Pons (tissue), 1 donor: ENCODE measurements around the gene FIBP.
A peak's percentile ranks its signal among the peaks of the same experiment; 100 is the strongest.

ENCODE experiments used
- DNase-seq: peaks from one replicate; pipeline ENCODE4 v3.0.0-alpha.2; 2016; ENCODE audit warnings: low spot score

FIBP gene

DNA sequence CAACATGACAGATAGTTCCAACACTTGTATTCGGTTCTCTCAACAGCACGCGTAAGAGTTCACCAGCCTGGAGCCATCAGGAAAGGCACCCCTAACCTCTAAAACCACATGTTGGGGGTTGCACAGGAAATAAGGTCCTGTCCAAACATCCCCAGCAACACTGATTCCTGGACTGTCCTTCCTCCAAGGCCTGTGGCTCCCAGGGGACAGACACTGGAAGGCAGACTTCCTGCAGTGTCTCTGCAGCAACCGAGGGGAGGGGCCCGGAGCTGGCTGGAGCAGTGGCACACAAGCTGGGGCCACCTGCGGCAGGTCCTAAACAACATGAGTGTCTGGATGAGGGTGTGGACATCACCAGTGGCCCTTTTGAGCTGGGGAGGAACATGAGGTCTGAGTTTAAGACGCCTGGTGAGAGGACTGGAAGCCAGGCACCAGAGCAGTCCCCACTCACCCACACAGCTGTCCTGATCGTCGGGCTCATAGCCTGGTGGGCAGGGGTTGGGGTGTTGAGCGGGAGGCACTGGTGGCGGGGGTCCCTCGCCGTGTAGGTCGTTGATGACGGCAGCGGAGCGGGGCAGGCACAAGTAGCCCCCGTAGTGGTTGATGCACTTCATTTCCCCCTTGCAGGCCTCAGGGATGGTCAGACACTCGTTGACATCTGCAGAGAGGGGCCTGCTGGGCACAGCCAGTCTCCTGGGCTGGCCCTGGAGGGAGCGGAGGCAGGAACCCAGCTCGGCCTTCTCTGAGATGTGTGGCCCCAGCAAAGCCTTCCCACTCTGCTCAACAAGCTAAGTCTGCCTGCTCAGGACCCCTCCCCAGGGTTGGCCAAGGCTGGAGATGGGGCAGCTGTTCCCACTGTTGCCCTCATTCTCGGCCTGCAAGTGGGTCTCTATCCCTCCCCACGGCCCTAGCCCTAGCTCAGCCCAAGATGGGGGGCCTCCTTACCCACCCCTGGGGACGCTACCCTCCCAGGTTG, 17.3 kb downstream of the FIBP start:
- DNase-seq, result no peak

DNA sequence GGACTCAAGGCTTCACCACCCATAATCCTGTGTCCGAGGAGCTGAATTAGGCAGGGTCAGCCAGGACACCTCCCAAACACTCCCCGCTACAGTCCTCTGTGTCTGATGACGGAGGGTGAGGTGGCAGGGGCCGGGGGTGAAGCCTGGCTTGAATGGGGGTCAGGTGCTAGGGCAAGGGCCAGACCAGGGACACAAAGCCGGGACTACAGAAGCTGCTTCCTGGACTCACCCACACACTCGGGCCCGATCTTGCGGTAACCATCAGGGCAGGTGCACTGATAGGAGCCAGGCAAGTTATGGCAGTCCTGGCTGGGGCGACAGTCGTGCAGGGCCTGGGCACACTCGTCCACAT, 18.0 kb downstream of the FIBP start:
- no peak for DNase-seq

DNA sequence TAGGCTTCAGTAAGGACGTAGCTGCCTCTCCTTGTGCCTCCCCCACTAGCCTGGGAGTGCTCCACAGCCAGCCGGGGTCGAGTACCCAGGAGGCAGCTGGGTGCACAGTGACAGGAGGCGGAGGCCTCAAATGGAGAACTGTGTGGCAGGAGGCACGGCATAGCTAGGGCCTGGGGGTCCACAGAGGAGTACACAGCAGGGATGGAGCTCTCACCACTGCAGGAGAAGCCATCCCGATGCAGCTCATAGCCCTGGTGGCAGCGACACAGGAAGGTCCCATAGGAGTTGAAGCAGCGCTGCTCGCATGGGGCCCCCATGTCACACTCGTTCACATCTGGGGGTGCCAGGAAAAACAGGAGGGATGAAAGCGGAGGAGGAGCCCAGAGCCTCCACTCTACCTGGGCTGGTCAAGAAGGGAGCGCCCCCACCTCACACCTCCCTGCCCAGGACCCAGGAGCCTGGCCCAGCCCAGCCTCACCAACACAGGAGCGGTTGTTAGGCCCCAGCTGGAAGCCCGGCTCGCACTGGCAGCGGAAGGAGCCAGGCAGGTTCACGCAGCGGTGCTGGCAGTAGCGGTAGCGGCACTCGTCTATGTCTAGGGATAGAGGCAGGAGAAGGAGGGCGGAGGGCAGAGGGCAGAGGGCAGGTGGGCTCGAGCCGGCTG, 18.5 kb downstream of the FIBP start:
- no peak for DNase-seq

DNA sequence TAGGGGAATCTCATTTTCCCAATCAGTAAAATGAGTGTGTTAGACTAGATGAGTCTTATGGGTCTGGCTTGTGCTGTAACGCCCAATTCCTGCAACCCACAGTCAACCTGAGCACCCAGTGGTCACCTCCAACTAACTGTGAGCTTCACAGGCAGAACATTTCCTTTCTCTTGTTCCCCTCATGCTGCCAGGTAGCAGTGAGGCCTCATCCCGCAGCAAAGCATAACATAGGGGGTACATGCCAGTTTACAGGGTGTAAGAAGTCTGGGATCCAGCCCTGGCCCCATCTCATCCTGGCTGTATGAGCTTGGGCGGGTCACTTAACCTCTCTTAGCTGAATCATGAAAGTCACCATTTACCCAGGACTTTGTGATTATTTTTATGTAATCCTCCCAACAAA, 19.4 kb downstream of the FIBP start:
- no peak for DNase-seq

DNA sequence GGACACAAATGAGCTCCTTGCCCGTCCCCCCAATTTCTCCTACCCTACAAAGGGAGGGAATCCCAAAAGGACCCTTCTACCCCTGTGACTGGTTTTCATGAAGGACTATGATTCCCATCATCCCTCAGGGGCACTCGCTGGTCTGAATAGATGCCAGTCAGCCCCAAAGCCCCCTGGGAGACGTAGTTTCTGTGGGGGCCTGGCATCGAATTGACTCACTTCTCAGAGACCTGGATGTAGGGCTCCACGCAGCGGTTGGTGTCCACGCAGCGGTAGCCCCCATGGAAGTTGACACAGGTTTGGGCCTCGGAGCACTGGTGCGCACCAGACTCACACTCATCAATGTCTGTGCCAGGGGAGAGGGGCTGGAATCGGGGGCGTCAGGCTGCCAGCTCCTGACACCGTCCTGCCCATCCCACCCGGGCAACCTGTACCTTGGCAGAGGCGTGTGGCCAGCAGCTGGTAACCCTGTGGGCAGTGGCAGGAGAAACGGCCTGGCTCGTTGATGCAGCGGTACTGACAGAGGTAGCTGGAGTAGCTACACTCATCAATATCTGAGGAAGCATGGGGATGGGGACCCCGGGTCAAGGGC, 20.1 kb downstream of the FIBP start:
- no peak for DNase-seq

DNA sequence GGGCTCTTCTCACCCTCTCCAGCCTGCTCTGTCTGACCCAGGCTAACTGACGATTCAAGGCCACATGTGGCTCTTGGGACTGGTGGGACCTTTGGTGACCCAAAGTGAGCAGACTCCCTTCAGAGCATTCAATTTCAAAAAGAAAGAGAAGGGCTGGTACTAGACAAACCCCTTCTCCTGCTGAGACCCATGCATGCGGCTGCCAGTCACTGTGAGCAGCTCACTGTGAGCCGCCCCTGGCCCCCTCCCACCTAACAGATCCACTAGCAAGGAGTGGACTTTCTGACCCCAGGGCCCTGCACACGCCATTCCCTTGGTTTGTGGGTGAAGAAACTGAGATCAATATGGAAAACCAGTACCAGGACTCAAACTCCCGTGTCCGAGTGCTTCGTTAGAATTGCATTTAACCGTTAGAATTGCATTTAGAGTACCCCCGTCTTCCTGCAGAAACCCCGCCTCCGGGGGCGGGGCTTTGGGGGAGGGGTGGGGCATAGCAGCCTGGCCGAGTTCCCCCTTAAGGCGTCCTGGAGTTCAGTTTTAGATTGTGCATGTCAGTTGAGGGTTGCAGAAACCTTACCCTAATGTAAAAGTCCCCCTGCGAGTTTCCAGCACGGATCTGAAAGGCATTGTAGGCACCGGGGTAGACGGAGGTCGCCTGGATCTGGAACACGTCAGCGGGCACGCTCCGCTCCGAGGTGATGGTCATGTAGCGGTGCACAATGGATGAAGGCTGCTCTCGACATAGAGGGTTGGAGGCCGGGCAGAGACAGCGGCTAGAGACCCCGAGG, 20.8 kb downstream of the FIBP start:
- no peak for DNase-seq

DNA sequence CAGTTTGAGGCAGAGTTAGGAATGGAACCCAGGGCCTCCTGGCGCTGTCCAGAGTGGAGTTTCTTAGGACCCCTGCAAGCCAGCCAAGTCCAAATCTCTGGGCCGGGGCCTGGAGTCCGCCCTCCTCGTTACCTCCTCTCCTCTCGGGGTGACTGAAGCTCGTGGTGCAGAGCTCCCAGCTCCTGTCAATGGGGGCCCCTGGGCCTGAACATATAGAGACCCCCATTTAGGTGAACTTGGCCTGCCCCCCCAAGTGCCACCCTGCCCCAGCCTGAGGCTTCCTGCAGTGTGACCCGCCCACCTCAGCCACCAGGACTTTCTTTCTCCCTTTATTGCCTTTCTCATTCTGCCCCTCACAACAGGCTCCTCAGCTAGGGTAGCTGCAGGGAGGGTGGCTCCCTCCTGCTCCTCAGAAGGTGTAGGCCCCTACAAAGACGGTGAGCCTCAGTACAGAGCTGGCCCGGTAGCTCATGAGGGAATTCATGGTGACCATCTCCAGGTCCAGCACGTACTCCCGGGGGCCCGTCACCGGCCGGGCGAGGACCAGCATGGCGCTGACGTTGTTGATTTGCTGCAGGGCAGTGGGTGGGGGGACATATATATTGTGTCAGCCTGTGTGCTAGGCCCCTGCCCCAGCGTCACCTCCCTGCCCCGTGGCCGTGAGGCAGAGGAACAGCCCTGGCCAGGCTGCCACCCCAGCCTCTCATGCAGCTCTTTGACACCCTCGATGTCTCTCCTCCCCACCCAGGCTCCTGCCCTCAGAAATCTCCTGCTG, 21.6 kb downstream of the FIBP start:
- no peak for DNase-seq

DNA sequence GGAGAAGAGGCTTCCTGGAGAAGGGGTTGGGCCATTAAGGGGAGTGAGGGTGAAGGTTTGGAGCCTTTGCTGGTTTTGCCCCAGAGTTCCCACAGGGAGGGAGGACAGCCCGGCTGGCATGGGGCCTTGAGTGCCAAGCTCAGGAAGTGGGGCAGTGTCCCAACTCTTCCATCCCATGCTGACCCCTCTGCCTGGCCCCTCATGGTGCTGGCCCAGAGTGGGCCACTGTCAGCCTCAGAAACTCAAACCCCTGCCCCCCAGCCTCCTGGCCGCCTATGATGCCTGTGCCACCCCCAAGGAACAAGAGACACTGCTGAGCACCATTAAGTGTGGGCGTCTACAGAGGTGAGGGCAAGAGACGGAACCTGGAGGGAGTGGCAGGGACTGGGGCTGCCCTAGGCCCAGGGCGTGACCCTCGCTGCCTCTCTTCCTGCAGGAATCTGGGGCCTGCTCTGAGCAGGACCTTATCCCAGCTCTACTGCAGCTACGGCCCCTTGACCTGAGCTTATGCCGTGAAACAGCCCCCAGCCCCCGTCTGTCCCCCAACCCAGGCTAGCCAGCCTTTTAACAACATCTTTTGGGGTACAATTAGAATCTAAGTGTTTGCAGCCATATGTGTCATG, 22.6 kb downstream of the FIBP start:
- no peak for DNase-seq

DNA sequence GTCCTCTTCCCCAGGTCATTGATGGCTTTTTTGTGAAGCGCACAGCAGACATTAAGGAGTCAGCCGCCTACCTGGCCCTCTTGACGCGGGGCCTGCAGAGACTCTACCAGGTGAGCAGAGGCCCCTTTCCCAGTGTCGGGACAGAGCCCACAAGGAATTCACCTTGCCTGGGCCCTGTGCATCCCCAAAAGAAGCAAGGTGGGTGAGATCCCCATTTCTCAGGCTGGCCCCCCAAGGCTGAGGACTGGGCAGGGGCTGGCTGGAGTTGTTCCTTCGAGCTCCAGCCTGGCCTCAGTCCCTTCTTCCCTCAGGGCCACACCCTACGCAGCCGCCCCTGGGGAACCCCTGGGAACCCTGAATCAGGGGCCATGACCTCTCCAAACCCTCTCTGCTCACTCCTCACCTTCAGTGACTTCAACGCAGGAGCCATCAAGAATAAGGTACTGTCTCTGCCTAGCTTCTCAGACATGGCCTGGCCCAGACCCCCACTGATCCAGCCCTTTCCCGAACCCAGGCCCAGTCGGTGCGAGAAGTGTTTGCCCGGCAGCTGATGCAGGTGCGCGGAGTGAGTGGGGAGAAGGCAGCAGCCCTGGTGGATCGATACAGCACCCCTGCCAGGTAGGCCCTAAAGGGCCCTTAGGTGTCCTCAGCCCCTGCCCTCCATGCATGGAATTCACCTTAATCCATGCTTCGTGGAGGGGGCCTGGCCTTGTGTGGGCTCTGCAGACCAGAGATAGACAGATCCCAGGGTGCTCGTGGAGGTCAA, 23.4 kb downstream of the FIBP start:
- no peak for DNase-seq

DNA sequence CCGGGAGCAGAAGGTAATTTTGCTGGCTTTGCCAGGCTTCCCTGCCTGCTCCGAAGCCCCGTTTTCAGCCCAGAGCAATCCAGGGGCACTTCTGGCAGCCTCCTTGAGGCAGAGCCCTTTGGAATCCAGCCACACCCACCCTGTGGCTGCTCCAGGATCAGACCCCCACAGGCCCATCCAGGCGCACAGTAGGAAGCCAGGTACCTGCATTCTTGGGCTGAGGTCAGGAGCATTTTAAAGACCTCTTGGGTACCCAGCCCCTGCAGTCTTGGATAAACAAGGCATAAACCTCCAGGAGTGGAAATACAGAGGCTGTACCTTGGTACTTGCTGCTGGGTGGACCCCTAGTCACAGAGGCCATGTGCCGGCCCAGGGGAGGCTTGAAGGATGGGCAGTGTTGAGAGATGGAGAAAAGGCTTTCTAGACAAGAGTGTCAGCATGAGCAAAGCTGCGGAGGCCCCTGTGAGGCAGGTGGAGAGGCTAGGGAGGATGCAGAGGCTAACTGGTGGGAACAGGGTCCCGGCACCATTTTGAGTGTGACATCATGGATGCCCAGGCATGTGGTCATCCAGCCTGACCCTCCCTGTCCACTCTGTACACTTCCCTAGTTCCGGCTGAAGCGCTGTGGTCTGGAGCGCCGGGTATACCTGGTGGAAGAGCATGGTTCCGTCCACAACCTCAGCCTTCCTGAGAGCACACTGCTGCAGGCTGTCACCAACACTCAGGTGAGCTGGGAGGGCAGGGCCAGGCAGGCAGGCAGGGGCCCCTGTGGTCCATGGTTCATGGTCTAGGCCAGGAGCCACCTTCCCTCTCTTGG, 24.2 kb downstream of the FIBP start:
- DNase-seq, result no peak

DNA sequence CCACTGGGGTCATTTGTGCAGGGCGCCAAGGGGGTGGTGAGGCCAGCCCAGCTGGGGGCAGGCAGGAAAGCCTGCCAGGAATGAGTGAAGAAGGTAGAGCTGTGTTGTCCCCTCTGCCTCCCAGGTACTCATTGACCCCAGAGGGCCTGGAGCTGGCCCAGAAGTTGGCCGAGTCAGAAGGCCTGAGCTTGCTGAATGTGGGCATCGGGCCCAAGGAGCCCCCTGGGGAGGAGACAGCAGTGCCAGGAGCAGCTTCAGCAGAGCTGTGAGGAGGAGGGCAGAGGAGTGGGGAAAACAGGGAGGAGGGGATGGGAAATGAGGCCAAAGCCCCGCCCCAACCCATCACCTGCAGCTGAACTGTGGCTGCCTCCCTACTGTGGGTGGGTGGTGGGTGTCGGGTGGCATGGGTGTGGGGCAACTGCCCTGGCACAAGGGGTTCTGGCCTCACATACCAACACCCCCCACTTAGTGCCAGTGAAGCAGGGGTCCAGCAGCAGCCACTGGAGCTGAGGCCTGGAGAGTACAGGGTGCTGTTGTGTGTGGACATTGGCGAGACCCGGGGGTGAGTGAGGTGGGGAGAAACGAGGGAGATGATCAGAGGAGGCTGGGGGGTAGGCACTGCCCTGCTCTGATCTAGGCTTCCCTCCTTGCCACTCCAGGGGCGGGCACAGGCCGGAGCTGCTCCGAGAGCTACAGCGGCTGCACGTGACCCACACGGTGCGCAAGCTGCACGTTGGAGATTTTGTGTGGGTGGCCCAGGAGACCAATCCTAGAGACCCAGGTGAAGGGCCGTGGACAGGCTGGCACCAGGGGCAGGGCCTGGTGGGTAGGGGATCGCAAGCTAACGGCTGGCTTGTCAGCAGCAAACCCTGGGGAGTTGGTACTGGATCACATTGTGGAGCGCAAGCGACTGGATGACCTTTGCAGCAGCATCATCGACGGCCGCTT, 25.1 kb downstream of the FIBP start:
- no peak for DNase-seq

DNA sequence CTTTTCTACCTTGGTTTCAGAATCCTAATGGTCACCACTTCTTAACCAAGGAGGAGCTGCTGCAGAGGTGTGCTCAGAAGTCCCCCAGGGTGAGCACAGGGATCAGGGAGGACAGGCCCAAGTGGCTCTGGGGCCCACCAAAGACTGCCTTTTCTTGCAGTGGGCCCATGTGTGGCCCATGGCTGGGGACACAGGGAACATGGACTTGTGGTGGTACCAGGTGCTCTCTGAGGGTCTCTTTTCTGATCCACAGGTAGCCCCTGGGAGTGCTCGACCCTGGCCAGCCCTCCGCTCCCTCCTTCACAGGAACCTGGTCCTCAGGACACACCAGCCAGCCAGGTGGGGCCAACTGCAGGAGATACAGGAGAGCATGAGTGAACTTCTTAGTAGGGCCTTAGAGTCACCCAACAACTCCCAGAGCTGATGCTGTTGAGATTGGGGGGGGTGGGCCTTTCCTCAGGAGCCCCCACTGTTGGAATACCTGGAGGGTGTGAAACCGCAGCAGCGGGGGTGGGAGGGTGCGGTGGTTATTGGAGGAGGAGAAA, 26.0 kb downstream of the FIBP start:
- DNase-seq, result no peak

DNA sequence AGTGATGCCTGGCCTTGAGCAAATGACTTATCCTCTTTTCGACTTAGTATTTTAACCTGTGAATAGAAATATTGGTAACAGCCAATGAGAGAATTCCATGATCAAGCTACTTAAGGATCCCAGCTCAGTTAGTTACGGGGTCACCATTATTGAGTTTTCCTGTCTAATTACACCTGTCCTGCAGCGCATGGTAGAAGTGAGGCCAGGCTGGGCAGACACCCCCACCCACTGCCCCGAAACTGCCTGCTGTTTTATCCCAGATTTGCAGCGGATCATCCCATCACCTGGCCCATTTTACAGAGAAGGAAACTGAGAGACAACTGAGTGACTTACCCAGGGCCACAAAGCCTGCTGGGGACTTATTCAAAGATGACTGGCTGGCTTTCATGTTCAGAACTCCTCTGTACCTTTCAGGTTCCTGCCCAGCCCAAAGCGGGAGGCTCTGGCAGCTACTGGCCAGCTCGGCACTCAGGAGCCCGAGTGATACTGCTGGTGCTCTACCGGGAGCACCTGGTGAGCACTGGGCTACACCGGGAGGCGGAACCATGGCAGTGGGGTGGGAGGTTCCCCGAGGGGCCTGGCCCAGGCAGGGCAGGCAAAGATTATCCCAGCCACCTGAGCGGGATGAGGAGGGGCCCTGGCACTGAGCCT, 26.6 kb downstream of the FIBP start:
- DNase-seq, result no peak

DNA sequence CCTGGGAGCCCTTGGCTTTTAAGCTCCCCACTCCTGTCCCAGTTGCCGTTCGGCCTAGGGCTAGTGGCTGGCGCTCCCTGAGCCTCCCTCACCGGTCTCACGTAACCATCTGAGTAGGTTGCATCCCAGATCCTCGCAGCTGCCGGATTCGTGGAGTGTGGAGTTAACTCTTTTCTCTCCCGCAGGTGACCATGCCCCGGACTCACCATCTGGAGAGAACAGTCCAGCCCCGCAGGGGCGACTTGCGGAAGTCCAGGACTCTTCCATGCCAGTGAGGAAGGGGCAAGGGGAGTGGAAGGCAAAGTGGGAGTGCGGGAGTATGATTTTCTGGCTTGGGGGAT, 27.1 kb downstream of the FIBP start:
- no peak for DNase-seq

DNA sequence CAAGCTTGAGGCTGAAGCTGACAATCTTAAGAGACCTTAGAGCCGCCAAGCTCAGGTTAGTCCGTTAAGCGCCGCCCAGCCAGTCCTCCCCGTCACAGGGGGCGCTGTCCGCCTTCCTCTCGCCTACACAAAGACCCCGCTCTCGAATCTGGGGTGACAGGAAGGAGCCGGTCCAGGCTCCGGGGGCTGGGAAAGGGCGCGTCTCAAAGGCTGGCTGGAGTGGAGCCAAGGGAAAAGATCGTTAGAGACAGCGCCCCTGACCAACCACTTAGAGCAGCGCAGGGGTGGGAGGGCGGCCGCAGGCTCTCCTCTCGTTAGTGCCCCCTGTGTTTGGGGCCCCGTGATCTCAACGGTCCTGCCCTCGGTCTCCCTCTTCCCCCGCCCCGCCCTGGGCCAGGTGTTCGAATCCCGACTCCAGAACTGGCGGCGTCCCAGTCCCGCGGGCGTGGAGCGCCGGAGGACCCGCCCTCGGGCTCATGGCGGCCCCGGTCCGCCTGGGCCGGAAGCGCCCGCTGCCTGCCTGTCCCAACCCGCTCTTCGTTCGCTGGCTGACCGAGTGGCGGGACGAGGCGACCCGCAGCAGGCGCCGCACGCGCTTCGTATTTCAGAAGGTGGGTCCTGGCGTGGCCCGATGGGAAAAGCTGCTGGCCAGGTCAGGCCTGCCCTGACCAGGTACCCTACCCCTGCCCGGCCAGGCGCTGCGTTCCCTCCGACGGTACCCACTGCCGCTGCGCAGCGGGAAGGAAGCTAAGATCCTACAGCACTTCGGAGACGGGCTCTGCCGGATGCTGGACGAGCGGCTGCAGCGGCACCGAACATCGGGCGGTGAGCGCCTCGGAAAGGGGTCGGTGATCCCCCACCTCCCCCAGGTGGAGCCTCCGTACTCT, 27.8 kb downstream of the FIBP start, which contains the start of gene MUS81:
Gene MUS81, plus strand, starts transcription at position 156 of the 887 bp plus-strand sequence. Its CDS starts 321 bp downstream, at position 477.
- DNase-seq, result peak; percentile 93

DNA sequence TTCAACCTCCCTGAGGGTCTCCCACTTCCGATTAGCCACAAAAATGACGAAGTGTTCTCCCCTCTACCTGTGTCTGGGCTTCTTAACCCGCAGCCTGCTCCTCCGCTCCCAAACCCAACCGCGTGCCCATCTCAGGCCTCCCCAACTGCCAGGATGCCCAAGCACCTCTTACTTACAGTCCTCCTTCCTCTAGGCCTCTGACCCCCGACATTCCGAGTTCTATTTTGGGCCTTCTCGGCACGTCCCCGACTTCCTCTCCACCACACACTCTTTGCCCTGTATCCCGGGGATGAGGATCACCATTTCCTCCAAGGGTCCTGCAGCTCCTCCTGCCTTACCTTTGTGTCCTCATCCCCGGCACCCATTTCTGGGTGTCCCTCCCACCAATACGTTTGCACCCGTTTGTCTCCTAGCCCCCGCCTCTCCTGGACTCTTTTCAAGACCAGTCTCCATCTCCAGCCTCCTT, 28.4 kb downstream of the FIBP start:
- DNase-seq, result no peak
